T-helper 1 cell (primary cell): ENCODE results near the gene SLC38A6.

Experiments
- DNase-seq, 5 donors: peaks; one replicate each; pipeline ENCODE4 v3.0.0-alpha.2; 2012 to 2020

The SLC38A6 gene

GRCh38 chr14:60981633-60982455 lies 799 bp downstream of the SLC38A6 start:
- DNase-seq = peak in 1 of 5 donors; percentile 11

- DNase-seq = no peak
These were observed 3.2 kb downstream of the SLC38A6 start for GRCh38 chr14:60984196-60984595.

GRCh38 chr14:60986500-60986899 lies 5.5 kb downstream of the SLC38A6 start:
- no peak for DNase-seq

- DNase-seq = no peak
These were observed 8.6 kb downstream of the SLC38A6 start for GRCh38 chr14:60989599-60989998.

- DNase-seq = no peak
These were observed 17.6 kb downstream of the SLC38A6 start for GRCh38 chr14:60998617-60999016.

- DNase-seq = no peak
These were observed 18.5 kb downstream of the SLC38A6 start for GRCh38 chr14:60999536-60999935.

GRCh38 chr14:61003571-61003970 lies 22.5 kb downstream of the SLC38A6 start:
- no peak for DNase-seq

GRCh38 chr14:61019537-61019936 lies 38.5 kb downstream of the SLC38A6 start:
- no peak for DNase-seq

- peak in 4 of 5 donors; percentile 18 to 72 (median 26) for DNase-seq
These were observed 44.5 kb downstream of the SLC38A6 start for GRCh38 chr14:61025251-61026223.

GRCh38 chr14:61026526-61026925 lies 45.5 kb downstream of the SLC38A6 start:
- DNase-seq = no peak

GRCh38 chr14:61031026-61031425 lies 50.0 kb downstream of the SLC38A6 start:
- no peak for DNase-seq

GRCh38 chr14:61033054-61033453 lies 52.0 kb downstream of the SLC38A6 start:
- DNase-seq = no peak

- DNase-seq = no peak
These were observed 52.8 kb downstream of the SLC38A6 start for GRCh38 chr14:61033855-61034254.

GRCh38 chr14:61034416-61035120 lies 53.5 kb downstream of the SLC38A6 start:
- peak in 1 of 5 donors; percentile 73 for DNase-seq

- no peak for DNase-seq
These were observed 56.2 kb downstream of the SLC38A6 start for GRCh38 chr14:61037215-61037614.

- DNase-seq = peak in 1 of 5 donors; percentile 61
These were observed 60.7 kb downstream of the SLC38A6 start for GRCh38 chr14:61041704-61042103.

- no peak for DNase-seq
These were observed 61.2 kb downstream of the SLC38A6 start for GRCh38 chr14:61042220-61042619.

GRCh38 chr14:61043506-61043905 lies 62.5 kb downstream of the SLC38A6 start:
- DNase-seq = no peak

- no peak for DNase-seq
These were observed 66.0 kb downstream of the SLC38A6 start for GRCh38 chr14:61047021-61047420.

GRCh38 chr14:61048640-61049039 lies 67.6 kb downstream of the SLC38A6 start:
- no peak for DNase-seq

- DNase-seq = no peak
These were observed 69.4 kb downstream of the SLC38A6 start for GRCh38 chr14:61050417-61050816.

GRCh38 chr14:61051051-61051450 lies 70.0 kb downstream of the SLC38A6 start:
- DNase-seq = no peak

GRCh38 chr14:61051621-61052020 lies 70.6 kb downstream of the SLC38A6 start:
- DNase-seq = no peak
